Upper lobe of left lung (tissue), 4 donors: ENCODE data around the gene STAT4.

Experiments
- EP300 ChIP-seq, 4 donors: sonication (generic); formaldehyde crosslinking; IDR thresholded peaks; one replicate each; pipeline ENCODE4 v1.5.1; 2017; ENCODE audit warnings: antibody characterized with exemption in 4 of 4, control low read depth in 2 of 4
- POLR2A ChIP-seq, 4 donors: fragments of 450-650 bp; IDR thresholded peaks; one replicate each; pipeline ENCODE4 v1.5.1; 2016 to 2017; ENCODE audit warnings: antibody characterized with exemption in 4 of 4, mild to moderate bottlenecking in 2 of 4
- TF ChIP-seq, protein P1 (sequence below), 6 experiments: fragments of 450-650 bp in 4 of 6; fragments of 200-600 bp in 2 of 6; sonication (generic) in 2 of 6; IDR thresholded peaks; one replicate each; pipeline ENCODE4 v1.5.1; 2016 to 2019; ENCODE audit warnings: antibody characterized with exemption in 6 of 6

DNA sequence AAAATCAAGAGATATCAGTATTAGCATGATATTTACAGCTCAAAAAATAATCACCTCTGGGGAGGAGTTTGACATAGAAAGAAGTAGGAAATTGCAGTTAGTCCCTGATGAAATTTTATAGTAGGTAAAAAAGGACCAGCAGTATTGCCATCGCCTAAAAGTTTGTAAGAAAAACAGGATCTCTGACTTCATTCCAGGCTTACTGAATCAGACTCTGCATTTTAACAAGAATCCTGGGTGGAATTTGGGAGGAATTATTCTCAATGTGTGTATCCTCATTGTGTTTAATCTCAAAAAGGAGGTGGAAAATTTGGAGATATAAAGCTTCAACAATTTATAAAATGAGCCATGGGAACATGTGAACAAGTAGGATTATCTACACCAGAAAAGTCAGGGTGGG is 105.7 kb downstream of the STAT4 start:
- TF ChIP-seq, protein P1, sequence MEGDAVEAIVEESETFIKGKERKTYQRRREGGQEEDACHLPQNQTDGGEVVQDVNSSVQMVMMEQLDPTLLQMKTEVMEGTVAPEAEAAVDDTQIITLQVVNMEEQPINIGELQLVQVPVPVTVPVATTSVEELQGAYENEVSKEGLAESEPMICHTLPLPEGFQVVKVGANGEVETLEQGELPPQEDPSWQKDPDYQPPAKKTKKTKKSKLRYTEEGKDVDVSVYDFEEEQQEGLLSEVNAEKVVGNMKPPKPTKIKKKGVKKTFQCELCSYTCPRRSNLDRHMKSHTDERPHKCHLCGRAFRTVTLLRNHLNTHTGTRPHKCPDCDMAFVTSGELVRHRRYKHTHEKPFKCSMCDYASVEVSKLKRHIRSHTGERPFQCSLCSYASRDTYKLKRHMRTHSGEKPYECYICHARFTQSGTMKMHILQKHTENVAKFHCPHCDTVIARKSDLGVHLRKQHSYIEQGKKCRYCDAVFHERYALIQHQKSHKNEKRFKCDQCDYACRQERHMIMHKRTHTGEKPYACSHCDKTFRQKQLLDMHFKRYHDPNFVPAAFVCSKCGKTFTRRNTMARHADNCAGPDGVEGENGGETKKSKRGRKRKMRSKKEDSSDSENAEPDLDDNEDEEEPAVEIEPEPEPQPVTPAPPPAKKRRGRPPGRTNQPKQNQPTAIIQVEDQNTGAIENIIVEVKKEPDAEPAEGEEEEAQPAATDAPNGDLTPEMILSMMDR (IDR thresholded peaks at IDR 0.05): no peak
- no peak for TF ChIP-seq POLR2A (IDR thresholded peaks at IDR 0.05)
- TF ChIP-seq EP300 (IDR thresholded peaks at IDR 0.05): no peak
